ENCODE data around the gene C22orf31.

C22orf31 gene

DNA sequence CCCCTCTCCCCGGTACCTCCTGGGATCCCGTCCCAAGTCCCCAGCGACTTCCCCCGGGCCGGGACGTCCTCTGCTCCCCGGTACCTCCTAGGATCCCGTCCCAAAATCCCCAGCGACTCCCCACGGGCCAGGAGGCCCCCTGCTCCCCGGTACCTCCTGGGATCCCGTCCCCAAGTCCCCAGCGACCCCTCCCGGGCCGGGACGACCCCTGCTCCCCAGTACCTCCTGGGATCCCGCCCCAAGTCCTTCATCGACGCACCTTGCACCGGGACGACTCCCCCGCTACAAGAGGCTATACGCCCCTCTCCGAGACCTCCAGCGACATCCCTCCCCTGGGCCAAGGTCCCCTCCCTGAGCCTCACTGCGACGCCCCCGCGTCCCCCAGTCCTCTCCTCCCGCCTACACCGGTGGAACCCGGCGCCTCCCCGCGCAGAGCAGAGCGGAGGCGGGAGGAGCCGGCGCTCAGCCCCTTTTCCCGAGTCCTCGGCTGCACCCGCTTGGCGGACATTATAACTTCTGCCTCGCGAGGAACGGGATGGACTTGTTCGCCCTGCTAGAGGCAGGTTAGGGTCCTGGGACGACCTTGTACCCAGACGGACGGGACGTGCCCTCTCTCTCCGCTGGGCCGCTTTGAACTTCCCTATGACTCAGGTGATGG lies 12.1 kb upstream of the C22orf31 start:
- H2BK120ac ChIP-seq (ENCODE audit: low read depth, low read length) = no peak overlapping the region
- peak overlapping the region; percentile 71 for H2AK5ac ChIP-seq (ENCODE audit: low read depth, low read length)
- peak overlapping the region; percentile 30 for H2BK15ac ChIP-seq (ENCODE audit: low read length)
- H3K4me1 ChIP-seq (ENCODE audit: control insufficient read depth in 2 of 2, insufficient read depth in 1 of 2, low read depth in 1 of 2, low read length in 2 of 2) = peaks cover 7 to 10% of the 10 kb centered on the region in 2 donors
- no peak overlapping the region for H2BK12ac ChIP-seq (ENCODE audit: low read length)
- H4K8ac ChIP-seq (ENCODE audit: low read depth, low read length) = no peak overlapping the region
- peaks cover 0 to 18% of the 10 kb centered on the region in 2 donors for H3K36me3 ChIP-seq (replicated peaks in 1 of 2; ENCODE audit: control insufficient read depth in 2 of 2, insufficient read depth in 2 of 2, low read length in 2 of 2)
- peak overlapping the region; percentile 92 for H3K18ac ChIP-seq (ENCODE audit: low read length)
- no peak overlapping the region for H3K4ac ChIP-seq (ENCODE audit: low read length)
- H3K14ac ChIP-seq (ENCODE audit: low read length) = no peak overlapping the region
- WGBS, 2 donors (ENCODE audit: extremely low coverage in 2 of 2, insufficient read length in 2 of 2, insufficient replicate concordance in 1 of 2) = no CpG with 5 or more reads among the region's 53 CpGs
- peak overlapping the region; percentile 80 for H2AFZ ChIP-seq (ENCODE audit: low read length)
- H3K27ac ChIP-seq (replicated peaks; ENCODE audit: low read length) = no peak overlapping the region
- H3K4me2 ChIP-seq (ENCODE audit: insufficient read depth, low read length, poor library complexity, severe bottlenecking) = peak overlapping the region; percentile 87
- peak overlapping the region; percentile 79 to 87 for H3K4me3 ChIP-seq (ENCODE audit: low read length in 2 of 2)
- H3K79me1 ChIP-seq (ENCODE audit: low read depth, low read length) = no peaks in the 10 kb centered on the region
- no peaks in the 10 kb centered on the region for H3K9me3 ChIP-seq (replicated peaks in 1 of 2; ENCODE audit: control insufficient read depth in 2 of 2, insufficient read depth in 1 of 2, low read depth in 1 of 2, low read length in 2 of 2)
- peak overlapping the region; percentile 72 for H3K9ac ChIP-seq (ENCODE audit: low read depth, low read length, poor library complexity)
- H3K23ac ChIP-seq (ENCODE audit: low read depth, low read length, poor library complexity) = no peak overlapping the region
- no peak overlapping the region for H2BK5ac ChIP-seq (ENCODE audit: low read length)
- no peak overlapping the region for H4K91ac ChIP-seq (ENCODE audit: low read depth, low read length, poor library complexity)
- no peak for DNase-seq (ENCODE audit: low spot score)
- H3K27me3 ChIP-seq (ENCODE audit: control insufficient read depth in 3 of 3, insufficient read depth in 3 of 3, low read depth in 1 of 3, low read length in 3 of 3) = peaks cover 0 to 54% (median 14%) of the 10 kb centered on the region in 3 experiments

DNA sequence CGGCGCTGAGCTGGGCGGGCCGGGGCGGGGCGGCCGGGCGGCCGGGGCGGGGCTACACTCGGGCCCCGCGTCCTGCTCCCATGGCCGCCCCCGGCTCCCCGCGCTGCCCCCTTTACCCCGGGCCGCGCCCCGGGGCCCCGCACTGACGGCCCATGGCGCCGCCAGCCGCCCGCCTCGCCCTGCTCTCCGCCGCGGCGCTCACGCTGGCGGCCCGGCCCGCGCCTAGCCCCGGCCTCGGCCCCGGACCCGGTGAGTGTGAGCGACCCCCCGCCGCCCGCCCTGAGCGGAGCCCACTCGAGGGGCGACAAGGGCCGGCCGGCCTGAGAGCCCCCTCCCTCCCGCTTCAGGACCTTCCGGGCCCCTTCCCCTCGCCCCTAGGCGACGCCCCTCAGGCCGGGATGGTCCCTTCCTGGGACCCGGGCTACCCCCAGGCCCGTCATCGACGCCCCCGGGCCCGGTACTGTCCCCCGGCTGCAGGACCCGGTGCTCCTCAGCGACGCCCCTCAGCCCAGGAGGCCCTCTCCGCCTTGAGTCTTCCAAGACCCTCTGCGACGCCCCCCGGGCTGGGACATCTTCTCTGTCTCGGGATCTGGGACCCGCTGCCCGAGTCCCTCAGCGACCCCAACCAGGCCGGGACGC lies 11.5 kb upstream of the C22orf31 start, which contains the start of gene KREMEN1:
Gene KREMEN1 (plus strand): TSS at position 57 of the 639 bp plus-strand sequence. CDS start 96 bp downstream, at position 153.
- no CpG with 5 or more reads among the region's 76 CpGs for WGBS, 2 donors (ENCODE audit: extremely low coverage in 2 of 2, insufficient read length in 2 of 2, insufficient replicate concordance in 1 of 2)
- no peak within 1 kb of the TSS for H2BK12ac ChIP-seq (ENCODE audit: low read length)

DNA sequence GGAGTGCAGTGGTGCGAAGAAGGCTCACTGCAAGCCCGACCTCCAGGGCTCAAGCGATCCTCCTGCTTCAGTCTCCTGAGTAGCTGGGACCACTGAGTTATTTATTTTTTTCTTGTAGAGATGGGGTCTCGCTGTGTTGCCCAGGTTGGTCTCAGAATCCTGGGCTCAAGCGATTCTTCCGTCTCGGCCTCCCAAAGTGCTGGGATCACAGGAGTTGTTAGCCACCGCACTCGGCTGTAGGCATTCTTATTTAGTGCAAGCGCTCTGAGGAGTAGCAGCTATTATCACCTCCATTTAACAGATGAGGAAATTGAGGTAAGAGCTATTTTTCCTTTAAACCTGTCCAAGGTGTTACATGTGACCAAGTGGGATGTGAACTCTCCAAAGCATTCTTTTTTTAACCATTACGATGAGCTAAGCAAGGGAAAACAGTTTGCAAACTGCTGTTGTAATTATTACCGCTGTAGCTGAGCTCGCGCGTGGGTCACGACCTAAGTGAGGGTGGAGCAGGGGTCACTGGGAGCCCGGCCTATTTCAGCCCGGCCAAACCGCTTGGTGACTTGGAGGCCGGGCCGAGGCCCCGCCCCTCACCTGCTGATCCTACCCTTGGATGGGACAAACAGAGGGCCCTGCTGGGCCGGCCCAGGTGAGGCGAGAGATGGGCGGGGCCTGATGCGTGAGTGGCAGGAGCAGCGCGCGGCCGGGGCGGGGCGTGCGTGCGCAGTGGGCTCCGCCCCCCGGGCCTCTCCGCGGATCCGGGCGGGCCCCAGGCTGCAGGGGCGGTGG lies 10.8 kb upstream of the C22orf31 start:
- H3K27ac ChIP-seq (replicated peaks; ENCODE audit: low read length) = no peak overlapping the region
- peak; percentile 74 for DNase-seq (ENCODE audit: low spot score)
- H3K4me2 ChIP-seq (ENCODE audit: insufficient read depth, low read length, poor library complexity, severe bottlenecking) = peak overlapping the region; percentile 87
- no peak overlapping the region for H3K4ac ChIP-seq (ENCODE audit: low read length)
- H3K9me3 ChIP-seq (replicated peaks in 1 of 2; ENCODE audit: control insufficient read depth in 2 of 2, insufficient read depth in 1 of 2, low read depth in 1 of 2, low read length in 2 of 2) = no peaks in the 10 kb centered on the region
- H2BK12ac ChIP-seq (ENCODE audit: low read length) = no peak overlapping the region
- peaks cover 0 to 13% of the 10 kb centered on the region in 2 donors for H3K36me3 ChIP-seq (replicated peaks in 1 of 2; ENCODE audit: control insufficient read depth in 2 of 2, insufficient read depth in 2 of 2, low read length in 2 of 2)
- peak overlapping the region; percentile 86 for H2AFZ ChIP-seq (ENCODE audit: low read length)
- no peak overlapping the region for H2AK5ac ChIP-seq (ENCODE audit: low read depth, low read length)
- peak overlapping the region; percentile 63 to 87 for H3K4me3 ChIP-seq (ENCODE audit: low read length in 2 of 2)
- peaks cover 0 to 54% (median 14%) of the 10 kb centered on the region in 3 experiments for H3K27me3 ChIP-seq (ENCODE audit: control insufficient read depth in 3 of 3, insufficient read depth in 3 of 3, low read depth in 1 of 3, low read length in 3 of 3)
- H2BK15ac ChIP-seq (ENCODE audit: low read length) = no peak overlapping the region
- no peak overlapping the region for H3K14ac ChIP-seq (ENCODE audit: low read length)
- H4K91ac ChIP-seq (ENCODE audit: low read depth, low read length, poor library complexity) = no peak overlapping the region
- peak overlapping the region; percentile 82 for H3K18ac ChIP-seq (ENCODE audit: low read length)
- WGBS, 2 donors (ENCODE audit: extremely low coverage in 2 of 2, insufficient read length in 2 of 2, insufficient replicate concordance in 1 of 2) = no CpG with 5 or more reads among the region's 41 CpGs
- H3K23ac ChIP-seq (ENCODE audit: low read depth, low read length, poor library complexity) = no peak overlapping the region
- H2BK120ac ChIP-seq (ENCODE audit: low read depth, low read length) = no peak overlapping the region
- H3K79me1 ChIP-seq (ENCODE audit: low read depth, low read length) = no peaks in the 10 kb centered on the region
- no peak overlapping the region for H2BK5ac ChIP-seq (ENCODE audit: low read length)
- H4K8ac ChIP-seq (ENCODE audit: low read depth, low read length) = no peak overlapping the region
- peaks cover 7 to 10% of the 10 kb centered on the region in 2 donors for H3K4me1 ChIP-seq (ENCODE audit: control insufficient read depth in 2 of 2, insufficient read depth in 1 of 2, low read depth in 1 of 2, low read length in 2 of 2)
- no peak overlapping the region for H3K9ac ChIP-seq (ENCODE audit: low read depth, low read length, poor library complexity)

More for the DNA sequence above, 11.5 kb upstream of the C22orf31 start, which contains the start of gene KREMEN1:
- Histone ChIP-seq H3K27ac (replicated peaks; ENCODE audit: low read length) (no peak within 1 kb of the TSS), H3K9me3 (replicated peaks in 1 of 2; ENCODE audit: control insufficient read depth in 2 of 2, insufficient read depth in 1 of 2, low read depth in 1 of 2, low read length in 2 of 2) (no peaks in the 10 kb centered on the region), H2AK5ac (ENCODE audit: low read depth, low read length) (peak within 1 kb of the TSS; percentile 71), H3K79me1 (ENCODE audit: low read depth, low read length) (no peaks in the 10 kb centered on the region), H4K91ac (ENCODE audit: low read depth, low read length, poor library complexity) (no peak within 1 kb of the TSS), H3K4ac (ENCODE audit: low read length) (no peak within 1 kb of the TSS), H2AFZ (ENCODE audit: low read length) (peak within 1 kb of the TSS; percentile 86), H3K4me3 (ENCODE audit: low read length in 2 of 2) (peak within 1 kb of the TSS; percentile 79 to 87), H3K9ac (ENCODE audit: low read depth, low read length, poor library complexity) (peak within 1 kb of the TSS; percentile 72), H4K8ac (ENCODE audit: low read depth, low read length) (peak within 1 kb of the TSS; percentile 57), H3K27me3 (ENCODE audit: control insufficient read depth in 3 of 3, insufficient read depth in 3 of 3, low read depth in 1 of 3, low read length in 3 of 3) (peaks cover 0 to 54% (median 14%) of the 10 kb centered on the region in 3 experiments), H2BK120ac (ENCODE audit: low read depth, low read length) (no peak within 1 kb of the TSS), H3K36me3 (replicated peaks in 1 of 2; ENCODE audit: control insufficient read depth in 2 of 2, insufficient read depth in 2 of 2, low read length in 2 of 2) (peaks cover 0 to 14% of the 10 kb centered on the region in 2 donors), H2BK5ac (ENCODE audit: low read length) (no peak within 1 kb of the TSS), H3K18ac (ENCODE audit: low read length) (peak within 1 kb of the TSS; percentile 92), H3K4me1 (ENCODE audit: control insufficient read depth in 2 of 2, insufficient read depth in 1 of 2, low read depth in 1 of 2, low read length in 2 of 2) (peaks cover 7 to 10% of the 10 kb centered on the region in 2 donors), H3K4me2 (ENCODE audit: insufficient read depth, low read length, poor library complexity, severe bottlenecking) (peak within 1 kb of the TSS; percentile 87), H2BK15ac (ENCODE audit: low read length) (peak within 1 kb of the TSS; percentile 30), H3K14ac (ENCODE audit: low read length) (peak within 1 kb of the TSS; percentile 28), H3K23ac (ENCODE audit: low read depth, low read length, poor library complexity) (no peak within 1 kb of the TSS)
- DNase-seq (ENCODE audit: low spot score) = no peak

Data from neuronal stem cell (in vitro differentiated cells).